Type B pancreatic cell (in vitro differentiated cells): ENCODE results near the gene GNAL. TPM values are rescaled to one million over a fixed set of nuclear protein-coding genes. Genes with fewer than 3 reads are reported as not detected.

Source experiments
- DNase-seq: peaks from one replicate; pipeline ENCODE4 v3.0.0; 2021; ENCODE audit warnings: mixed read lengths; ENCODE audit not compliant: unreplicated experiment; ENCODE audit errors: extremely low spot score
- H3K27ac Mint-ChIP-seq: 2 replicates; pipeline ENCODE4 v1.8.0; 2021; ENCODE audit warnings: mild to moderate bottlenecking, mixed read lengths
- H3K27me3 Mint-ChIP-seq: 2 replicates; pipeline ENCODE4 v1.8.0; 2021; ENCODE audit warnings: mixed read lengths
- H3K36me3 Mint-ChIP-seq: 2 replicates; pipeline ENCODE4 v1.8.0; 2021; ENCODE audit warnings: mixed read lengths
- H3K4me1 Mint-ChIP-seq: one replicate; pipeline ENCODE4 v1.8.0; 2021; ENCODE audit warnings: mixed read lengths; ENCODE audit not compliant: unreplicated experiment
- H3K4me3 Mint-ChIP-seq: 2 replicates; pipeline ENCODE4 v1.8.0; 2021; ENCODE audit warnings: mild to moderate bottlenecking, mixed read lengths
- H3K9me3 Mint-ChIP-seq: 2 replicates; pipeline ENCODE4 v1.8.0; 2021; ENCODE audit warnings: mixed read lengths
- CTCF ChIP-seq: fragments of 200-600 bp; sonication (generic); conservative IDR thresholded peaks from 2 replicates; pipeline ENCODE4 v1.5.0; 2021; ENCODE audit warnings: antibody characterized with exemption, mild to moderate bottlenecking
- total RNA-seq: library from RNA; stranded (reverse); gene quantifications from 2 replicates; pipeline ENCODE4 v1.2.1, GENCODE V29; 2021; ENCODE audit warnings: low replicate concordance

GNAL gene
- total RNA-seq, 1 donor from 2014 or later = 12.9 TPM

DNA sequence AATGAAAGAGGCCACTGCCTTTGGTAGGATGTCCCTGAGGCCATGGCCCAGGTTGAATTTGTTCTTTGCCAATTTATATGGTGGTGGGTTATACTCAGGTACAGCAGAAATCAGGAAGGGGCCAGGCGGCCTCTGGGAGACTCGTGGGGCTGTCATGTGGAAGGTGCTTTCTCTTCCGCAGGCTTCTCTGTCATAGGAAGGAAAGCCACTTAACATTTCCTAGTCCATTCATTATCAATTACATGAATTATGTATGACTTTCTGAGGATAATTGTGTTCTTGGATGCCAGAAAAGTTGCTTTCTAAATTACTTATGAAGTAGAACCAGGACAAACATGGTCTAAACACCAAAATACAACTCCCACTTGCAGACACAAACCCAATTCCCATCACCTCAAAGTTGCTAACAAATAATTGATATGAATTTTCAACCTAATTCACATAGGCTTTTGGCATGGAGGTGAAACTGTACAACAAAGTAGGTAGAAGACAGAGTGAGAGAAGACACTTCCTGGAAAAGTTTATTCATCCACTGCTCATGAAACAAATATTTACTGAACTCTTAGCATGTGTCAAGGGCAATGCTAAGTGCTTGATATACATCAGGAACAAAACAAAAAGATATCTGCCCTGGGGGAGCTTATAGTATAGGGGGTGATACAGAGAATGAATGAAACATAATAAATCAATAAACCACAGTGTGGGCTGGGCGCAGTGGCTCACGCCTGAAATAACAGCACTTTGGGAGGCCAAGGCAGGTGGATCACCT is 111.7 kb downstream of the GNAL start:
- no peaks in the 10 kb centered on the region for H3K36me3 Mint-ChIP-seq
- no peaks in the 10 kb centered on the region for H3K9me3 Mint-ChIP-seq
- H3K27me3 Mint-ChIP-seq = no peaks in the 10 kb centered on the region
- no peak overlapping the region for H3K27ac Mint-ChIP-seq
- no peak overlapping the region for H3K4me3 Mint-ChIP-seq
- no peak for DNase-seq
- H3K4me1 Mint-ChIP-seq = peaks cover 4% of the 10 kb centered on the region
- TF ChIP-seq CTCF = no peak

DNA sequence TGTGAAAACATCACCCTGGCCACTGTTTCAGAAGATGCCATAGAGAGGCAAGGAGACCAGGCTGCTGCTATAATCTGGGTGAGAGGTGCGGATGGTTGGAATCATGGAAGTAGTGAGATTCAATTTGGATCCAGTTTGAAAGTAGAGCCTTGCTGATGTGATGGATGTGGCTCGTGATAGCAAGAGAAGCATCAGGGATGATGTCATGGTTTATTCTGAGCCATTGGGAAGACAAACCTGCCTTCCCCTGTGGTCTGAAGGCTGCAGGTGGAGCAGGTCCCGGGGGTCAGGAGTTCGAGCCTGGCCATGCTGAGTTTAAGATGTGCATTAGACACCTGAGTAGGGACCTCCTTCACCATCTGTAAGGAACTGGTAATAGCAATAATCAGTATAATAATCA is 112.5 kb downstream of the GNAL start:
- no peaks in the 10 kb centered on the region for H3K9me3 Mint-ChIP-seq
- H3K27me3 Mint-ChIP-seq = no peaks in the 10 kb centered on the region
- TF ChIP-seq CTCF = no peak
- H3K4me3 Mint-ChIP-seq = no peak overlapping the region
- no peaks in the 10 kb centered on the region for H3K36me3 Mint-ChIP-seq
- no peak overlapping the region for H3K27ac Mint-ChIP-seq
- no peak for DNase-seq
- peaks cover 4% of the 10 kb centered on the region for H3K4me1 Mint-ChIP-seq

DNA sequence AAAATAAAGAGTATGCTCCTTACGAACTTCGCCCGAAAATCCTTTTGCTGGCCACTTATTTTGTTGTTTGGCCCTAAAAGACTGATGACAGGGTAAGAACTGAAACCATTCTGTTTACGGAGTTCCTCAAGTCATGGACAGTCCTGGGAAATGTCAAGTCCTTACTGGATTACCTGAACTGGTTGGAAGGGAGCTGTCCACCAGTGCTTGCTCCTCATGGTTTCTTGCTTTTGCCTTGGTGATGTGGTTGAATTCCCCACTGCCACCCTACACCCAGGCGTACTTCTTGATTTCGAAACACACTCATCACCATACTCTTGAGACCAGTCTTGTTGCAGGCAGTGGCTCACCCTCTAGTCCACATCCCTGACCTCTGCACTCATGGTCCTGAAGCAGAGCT is 113.1 kb downstream of the GNAL start:
- DNase-seq = no peak
- Mint-ChIP-seq H3K9me3 (no peaks in the 10 kb centered on the region), H3K27ac (no peak overlapping the region), H3K4me1 (peaks cover 5% of the 10 kb centered on the region), H3K36me3 (no peaks in the 10 kb centered on the region), H3K27me3 (no peaks in the 10 kb centered on the region), H3K4me3 (no peak overlapping the region)
- no peak for TF ChIP-seq CTCF

- Mint-ChIP-seq H3K36me3 (no peaks in the 10 kb centered on the region), H3K4me3 (no peak overlapping the region), H3K27ac (no peak overlapping the region), H3K9me3 (no peaks in the 10 kb centered on the region), H3K4me1 (peaks cover 9% of the 10 kb centered on the region), H3K27me3 (no peaks in the 10 kb centered on the region)
- DNase-seq = no peak
- no peak for TF ChIP-seq CTCF
Observed at GRCh38 chr18:11802586-11802985, 113.5 kb downstream of the GNAL start.

GRCh38 chr18:11807233-11807632 is 118.2 kb downstream of the GNAL start:
- no peaks in the 10 kb centered on the region for H3K27me3 Mint-ChIP-seq
- H3K36me3 Mint-ChIP-seq = no peaks in the 10 kb centered on the region
- DNase-seq = no peak
- TF ChIP-seq CTCF = no peak
- H3K9me3 Mint-ChIP-seq = no peaks in the 10 kb centered on the region
- peak overlapping the region; percentile 70 for H3K27ac Mint-ChIP-seq
- peaks cover 5% of the 10 kb centered on the region for H3K4me1 Mint-ChIP-seq
- H3K4me3 Mint-ChIP-seq = no peak overlapping the region
